ENCODE measurements around the gene RMND5B. TPM values are rescaled to one million over a fixed set of nuclear protein-coding genes. Genes with fewer than 3 reads are reported as not detected.
A peak's percentile ranks its signal among the peaks of the same experiment; 100 is the strongest.

RMND5B gene
- total and polyA plus RNA-seq, 2 of the 13 experiments (the other 11 are each of a cell fraction or from before 2014, with no cell fraction given): 18.6 to 20.4 TPM

DNA sequence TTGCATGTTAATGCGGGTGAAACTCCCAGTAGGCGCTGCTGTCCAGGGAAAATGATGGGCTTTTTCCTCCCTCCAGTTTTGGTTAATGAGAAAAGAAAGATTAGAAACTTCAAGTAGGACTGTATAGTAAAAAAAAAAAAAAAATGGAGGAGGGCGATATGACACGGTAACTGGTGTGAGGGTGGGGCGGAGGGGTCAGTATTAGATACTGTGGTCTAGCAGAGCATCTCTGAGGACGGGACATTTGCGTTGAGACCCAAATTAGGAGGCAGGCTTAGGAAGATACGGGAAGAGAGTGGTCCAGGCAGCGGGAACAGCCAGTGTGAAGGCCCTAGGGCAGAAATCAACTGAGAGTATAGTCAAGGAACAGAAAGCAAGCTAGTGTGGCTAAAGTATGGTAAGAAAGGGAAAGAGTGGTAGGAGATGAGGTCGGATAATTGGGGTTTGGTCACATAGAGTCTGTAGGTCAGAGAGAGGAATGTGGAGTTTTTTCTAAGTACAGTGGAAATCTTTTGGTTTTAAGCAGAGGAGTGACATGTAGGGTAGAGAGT, 707 bp downstream of the RMND5B start:
- TF ChIP-seq ZNF782 (CRISPR knock-in tag; IDR thresholded peaks at IDR 0.05; ENCODE audit: borderline replicate concordance) (no peak), ZNF652 (CRISPR knock-in tag; IDR thresholded peaks at IDR 0.05; ENCODE audit: borderline replicate concordance, low read depth) (no peak), NFIC (IDR thresholded peaks at IDR 0.05; ENCODE audit: low read length) (no peak), MLXIP (CRISPR knock-in tag; IDR thresholded peaks at IDR 0.05; ENCODE audit: borderline replicate concordance) (no peak)
- TF ChIP-seq, protein P1, sequence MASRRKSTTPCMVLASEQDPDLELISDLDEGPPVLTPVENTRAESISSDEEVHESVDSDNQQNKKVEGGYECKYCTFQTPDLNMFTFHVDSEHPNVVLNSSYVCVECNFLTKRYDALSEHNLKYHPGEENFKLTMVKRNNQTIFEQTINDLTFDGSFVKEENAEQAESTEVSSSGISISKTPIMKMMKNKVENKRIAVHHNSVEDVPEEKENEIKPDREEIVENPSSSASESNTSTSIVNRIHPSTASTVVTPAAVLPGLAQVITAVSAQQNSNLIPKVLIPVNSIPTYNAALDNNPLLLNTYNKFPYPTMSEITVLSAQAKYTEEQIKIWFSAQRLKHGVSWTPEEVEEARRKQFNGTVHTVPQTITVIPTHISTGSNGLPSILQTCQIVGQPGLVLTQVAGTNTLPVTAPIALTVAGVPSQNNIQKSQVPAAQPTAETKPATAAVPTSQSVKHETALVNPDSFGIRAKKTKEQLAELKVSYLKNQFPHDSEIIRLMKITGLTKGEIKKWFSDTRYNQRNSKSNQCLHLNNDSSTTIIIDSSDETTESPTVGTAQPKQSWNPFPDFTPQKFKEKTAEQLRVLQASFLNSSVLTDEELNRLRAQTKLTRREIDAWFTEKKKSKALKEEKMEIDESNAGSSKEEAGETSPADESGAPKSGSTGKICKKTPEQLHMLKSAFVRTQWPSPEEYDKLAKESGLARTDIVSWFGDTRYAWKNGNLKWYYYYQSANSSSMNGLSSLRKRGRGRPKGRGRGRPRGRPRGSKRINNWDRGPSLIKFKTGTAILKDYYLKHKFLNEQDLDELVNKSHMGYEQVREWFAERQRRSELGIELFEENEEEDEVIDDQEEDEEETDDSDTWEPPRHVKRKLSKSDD (CRISPR knock-in tag; IDR thresholded peaks at IDR 0.05; ENCODE audit: low read depth): peak; percentile 41; the same call in 1 of the 2 replicates
- BruUV-seq (replicated peaks): TSS peak; percentile 83
- 0 out of 3 replicates have a peak, but pooled peaks have one; percentile 2 for ATAC-seq
- peak overlapping the region; percentile 87 for H3K9ac ChIP-seq (ENCODE audit: insufficient read depth, low read depth, low read length)
- peaks cover 17% of the 10 kb centered on the region; the same call in 1 of the 2 replicates for H3K4me1 ChIP-seq (ENCODE audit: insufficient read depth, low read length)
- ChIA-PET POLR2A (interaction anchor here (0.9 to 1.5 kb wide), 3 partner anchors 11 to 532 kb away, joined by 3 to 9 read pairs (median 6); partner anchors contain the start of genes B4GALT7 and NHP2), CTCF (ENCODE audit: low intra/inter-chr PET ratio, low total read pairs) (no interaction called here)
- no peaks in the 10 kb centered on the region for H3K9me3 ChIP-seq (ENCODE audit: low read length)
- WGBS (ENCODE audit: low lambda C conversion rate): 4% methylated on average over 10 of the region's 10 CpGs
- no peaks in the 10 kb centered on the region for H4K20me1 ChIP-seq (ENCODE audit: insufficient read depth, low read length)
- peak overlapping the region; percentile 84 to 97 (median 93) for H3K4me3 ChIP-seq (replicated peaks in 1 of 3; ENCODE audit: insufficient read depth in 1 of 3, low read depth in 2 of 3, low read length in 3 of 3)
- H3K4me2 ChIP-seq (ENCODE audit: low read depth, low read length): peak overlapping the region; percentile 95
- H2AFZ ChIP-seq (ENCODE audit: low read length): no peak overlapping the region
- no peaks in the 10 kb centered on the region; a peak in 1 of 5 replicates for H3K27me3 ChIP-seq (ENCODE audit: control insufficient read depth in 1 of 2, insufficient read depth in 2 of 2, low read length in 2 of 2)
- FAIRE-seq: no peak
- in situ Hi-C loops (cut with HindIII; ENCODE audit: extremely low pct_ligation_motif_present, low pct_unique_long_range_greater_than_20kb) (no loop called here), intact Hi-C loops (cut with micrococcal nuclease; ENCODE audit: unreplicated experiment) (no loop called here)
- H3K79me2 ChIP-seq (ENCODE audit: insufficient read depth, low read length): peaks cover 9% of the 10 kb centered on the region
- DNase-seq (ENCODE audit: low spot score): no peak
- peaks cover 0 to 3% of the 10 kb centered on the region in 2 experiments; a peak in 2 of 5 replicates for H3K36me3 ChIP-seq (replicated peaks in 1 of 2; ENCODE audit: control insufficient read depth in 1 of 2, insufficient read depth in 2 of 2, low read length in 2 of 2)
- peak overlapping the region; percentile 89 for H3K27ac ChIP-seq (ENCODE audit: extremely low read length, insufficient read depth, low read length)

Measured in HepG2 (cell line).